Hippocampal formation (tissue), 2 donors: Measurements from ENCODE around the gene USH1C.
A peak's percentile ranks its signal among the peaks of the same experiment; 100 is the strongest.

Experiments used
- DNase-seq, 2 donors: peaks; one replicate each; lab custom pipeline; 2025; lab: John Stamatoyannopoulos, UW

The USH1C gene

DNA sequence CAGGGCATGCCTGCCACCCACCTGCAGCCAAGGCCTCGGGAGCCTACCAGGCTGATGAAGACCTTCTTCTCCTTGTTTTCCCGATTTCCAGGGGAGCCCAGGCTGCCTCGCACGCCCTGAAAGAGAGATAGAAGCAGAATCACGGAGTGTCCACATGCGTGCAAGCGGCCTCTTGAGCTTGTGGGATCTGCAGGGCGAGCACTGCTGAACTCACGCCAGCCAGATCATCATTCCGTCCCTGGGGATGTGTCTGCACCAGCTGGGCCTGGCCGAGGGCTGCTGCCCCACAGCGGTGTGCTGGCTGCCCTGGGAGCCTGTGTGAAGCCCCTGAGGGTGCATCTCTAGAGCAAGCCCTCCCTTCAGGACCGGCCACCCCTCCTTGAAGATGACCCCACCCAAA lies 17.9 kb downstream of the USH1C start:
- DNase-seq: no peak

DNA sequence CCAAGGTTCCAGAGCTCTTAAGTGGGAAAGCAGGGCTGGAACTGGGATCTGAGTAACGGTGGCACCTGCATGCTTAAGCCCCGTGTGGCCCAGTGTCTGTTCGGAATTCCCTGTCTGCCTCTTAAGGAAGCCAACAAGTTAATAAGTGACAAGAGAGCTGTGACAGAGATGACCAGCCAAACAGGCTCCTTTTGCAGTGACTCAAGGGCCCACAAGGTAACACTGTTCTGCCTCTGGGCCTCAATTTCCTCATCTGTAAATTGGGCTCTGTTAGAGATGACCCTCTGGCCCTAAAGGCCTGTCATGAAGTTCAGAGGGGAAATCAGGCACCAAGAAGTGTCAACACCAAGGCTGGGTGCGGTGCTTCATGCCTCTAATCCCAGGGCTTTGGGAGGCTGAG lies 18.6 kb downstream of the USH1C start:
- DNase-seq: no peak

DNA sequence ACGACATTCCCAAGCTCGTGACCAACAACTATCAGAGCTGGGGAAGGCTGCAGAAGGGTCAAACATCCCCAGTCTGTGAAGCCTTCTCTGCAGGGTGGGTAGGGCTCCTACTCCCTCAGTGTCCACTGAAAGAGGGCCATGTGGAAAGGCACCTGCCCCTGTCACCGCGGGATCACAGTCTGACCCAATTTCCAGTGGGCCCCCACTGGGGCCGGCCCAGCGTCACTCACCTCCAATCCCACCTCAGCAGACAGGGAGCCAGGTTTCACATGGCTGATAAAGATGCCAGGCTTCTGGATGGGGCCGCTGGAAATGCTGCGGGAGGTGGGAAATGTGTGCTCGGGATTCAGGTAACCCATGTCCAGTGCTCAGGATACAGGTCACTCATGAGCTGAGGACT lies 20.0 kb downstream of the USH1C start:
- no peak for DNase-seq

DNA sequence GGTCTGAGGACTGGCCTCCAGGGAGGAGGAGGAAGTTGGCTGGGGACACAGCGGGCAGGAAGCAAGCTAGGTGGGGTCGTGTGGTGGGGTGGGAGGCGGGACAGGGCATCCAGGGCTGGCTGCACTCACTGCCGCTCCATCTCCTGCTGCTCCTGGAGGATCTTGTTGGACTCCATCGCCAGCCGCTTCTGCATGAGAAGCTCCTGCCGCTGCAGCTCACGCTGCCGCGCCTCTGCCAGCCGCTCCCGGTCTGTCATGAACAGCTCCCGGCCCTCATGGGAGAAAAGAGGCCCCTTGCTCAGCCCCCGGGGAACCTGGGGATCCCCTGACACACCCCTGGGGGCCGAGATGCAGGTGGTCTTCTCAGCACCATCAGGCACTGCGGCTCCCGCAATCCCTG lies 21.6 kb downstream of the USH1C start:
- DNase-seq: no peak

DNA sequence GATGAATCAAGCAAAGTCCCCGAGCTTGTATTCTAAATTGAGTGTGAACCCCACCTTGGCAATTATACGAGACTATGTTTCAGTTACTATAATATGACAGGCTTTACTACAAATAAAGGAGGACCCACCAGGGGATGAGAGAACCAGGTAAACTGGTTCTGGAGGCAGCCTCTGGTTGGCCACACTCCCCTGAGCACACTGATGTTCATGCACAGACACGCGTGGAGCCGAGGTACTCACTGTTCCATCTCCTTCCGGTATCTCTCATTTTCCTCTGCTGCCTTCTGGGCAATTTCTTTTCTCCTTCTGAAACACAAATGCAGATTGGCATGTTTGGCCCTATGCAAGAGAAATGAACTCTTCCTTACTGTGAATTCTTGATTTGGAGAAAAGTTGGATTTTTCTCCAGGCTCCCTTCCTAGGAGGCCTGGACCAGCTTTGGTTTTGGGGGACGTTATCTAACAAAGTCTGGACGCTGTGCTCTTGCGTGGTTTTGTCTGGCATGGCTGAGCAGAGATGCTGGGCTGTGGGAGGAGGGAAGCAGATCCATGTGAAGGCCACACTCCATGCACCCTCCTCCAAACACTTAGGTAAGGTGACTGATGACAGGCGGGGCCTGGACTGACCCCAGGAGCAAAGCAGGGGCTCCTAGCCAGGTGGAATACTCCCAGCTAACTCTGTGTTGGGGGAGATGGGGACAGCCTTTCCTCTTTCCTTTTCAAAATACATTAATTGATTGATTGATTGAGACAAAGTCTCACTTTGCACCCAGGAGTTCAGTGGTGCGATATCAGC lies 22.9 kb downstream of the USH1C start:
- DNase-seq: no peak

DNA sequence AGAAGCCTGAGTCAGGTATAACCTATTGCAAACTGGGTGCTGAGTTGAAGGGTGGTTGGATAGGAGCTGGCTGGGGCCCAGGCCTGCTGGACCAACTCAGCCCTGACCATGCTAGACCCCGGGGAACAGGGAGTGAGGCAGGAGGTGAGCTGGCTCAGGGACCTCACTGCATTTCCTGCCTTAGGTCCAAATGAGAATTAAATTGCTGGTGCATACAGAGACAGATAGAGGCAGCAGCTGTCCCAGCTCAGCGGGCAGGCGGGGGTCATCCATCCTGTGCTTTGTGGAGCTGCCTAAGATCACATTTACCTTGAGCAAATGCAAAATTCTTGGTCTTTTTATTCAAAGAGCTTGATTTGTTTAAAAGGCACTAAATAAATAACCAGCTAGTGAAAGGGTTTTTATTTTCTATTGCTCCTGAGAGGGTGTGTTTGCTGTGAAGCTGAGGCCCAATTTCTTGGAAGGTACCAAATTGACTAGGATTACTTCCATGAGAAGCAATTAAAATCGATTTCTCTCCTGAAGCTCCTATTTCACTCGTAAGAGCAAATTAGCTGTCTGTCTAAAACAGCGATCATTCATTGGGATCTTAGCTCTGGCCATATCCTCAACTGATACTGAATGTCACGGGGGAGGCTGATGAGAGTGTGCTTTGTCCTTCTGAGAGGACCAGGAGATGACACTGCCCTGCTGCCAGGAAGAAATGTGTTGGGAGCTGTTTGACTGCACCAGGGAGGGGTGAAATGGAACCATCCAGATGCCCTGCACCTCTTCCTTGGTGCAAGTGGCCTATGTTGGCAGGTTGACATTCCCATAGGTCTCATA lies 24.9 kb downstream of the USH1C start:
- peak; percentile 25 to 50 for DNase-seq

DNA sequence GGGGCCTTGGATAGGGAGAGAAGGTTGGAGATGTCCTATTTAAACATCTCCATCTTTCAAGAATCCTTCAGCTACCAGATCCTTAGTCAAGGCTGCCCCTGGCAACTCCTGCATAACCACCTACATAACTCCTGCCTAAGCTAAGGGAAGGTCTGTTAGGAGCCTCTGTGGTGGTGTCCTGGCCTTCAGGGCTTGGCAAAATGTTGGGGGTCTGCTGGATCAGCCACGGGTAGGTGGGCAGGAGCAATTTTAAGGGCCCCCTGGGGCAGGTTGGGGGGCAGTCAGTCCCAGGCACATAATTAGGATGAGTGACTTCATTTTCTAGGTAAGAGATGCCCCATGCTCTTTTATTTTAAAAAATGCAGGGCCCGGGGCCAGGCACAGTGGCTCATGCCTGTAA lies 25.9 kb downstream of the USH1C start:
- no peak for DNase-seq

DNA sequence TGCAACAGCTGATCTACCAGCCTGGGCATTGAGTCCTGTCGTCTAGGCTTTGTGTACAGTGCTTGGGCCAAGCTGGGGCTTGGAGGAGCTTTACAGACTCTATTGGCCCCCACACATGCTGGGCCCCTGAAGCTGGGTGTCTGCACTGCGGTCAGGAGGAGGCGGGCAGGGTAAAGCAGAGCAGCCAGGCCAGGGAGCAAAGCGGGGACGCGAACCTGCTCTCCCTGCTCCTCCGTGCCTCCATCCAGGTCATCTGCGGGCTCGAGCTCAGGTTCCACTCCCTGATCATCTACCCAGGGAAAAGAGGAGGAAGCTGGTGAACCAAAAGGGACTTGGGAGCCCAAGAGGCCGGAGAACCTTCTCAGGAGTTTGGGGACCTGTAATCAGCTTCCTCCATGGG lies 27.0 kb downstream of the USH1C start:
- DNase-seq: no peak

DNA sequence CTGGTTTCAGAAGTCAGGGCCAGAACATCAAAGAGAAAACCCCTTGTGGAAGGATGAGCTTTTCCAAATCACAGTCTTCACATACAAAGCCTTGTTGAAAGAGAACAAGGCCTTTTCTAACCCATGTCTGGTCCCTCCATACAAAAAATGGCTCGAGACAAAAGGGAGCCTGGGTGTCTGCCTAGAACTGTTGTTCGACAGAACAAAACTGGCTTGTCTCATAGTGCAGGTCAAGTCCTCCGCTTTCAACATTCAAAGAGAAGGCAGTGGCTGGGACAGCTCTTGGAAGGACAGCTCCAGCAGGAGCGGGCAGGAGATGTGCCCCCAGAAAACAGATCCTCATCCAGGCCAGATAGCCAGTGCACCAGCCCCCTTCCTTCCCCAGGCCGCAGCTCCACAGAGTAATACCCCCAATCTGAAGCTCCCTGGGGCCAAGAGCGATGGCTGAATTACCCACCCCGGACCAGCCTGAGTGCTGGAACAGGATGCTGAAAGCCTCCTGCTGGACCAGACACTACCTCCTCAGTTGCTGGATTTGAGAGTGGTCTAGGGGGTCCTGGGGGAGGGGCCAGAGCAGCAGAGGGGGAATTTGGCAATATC lies 27.6 kb downstream of the USH1C start:
- peak; percentile 63 to 92 for DNase-seq

DNA sequence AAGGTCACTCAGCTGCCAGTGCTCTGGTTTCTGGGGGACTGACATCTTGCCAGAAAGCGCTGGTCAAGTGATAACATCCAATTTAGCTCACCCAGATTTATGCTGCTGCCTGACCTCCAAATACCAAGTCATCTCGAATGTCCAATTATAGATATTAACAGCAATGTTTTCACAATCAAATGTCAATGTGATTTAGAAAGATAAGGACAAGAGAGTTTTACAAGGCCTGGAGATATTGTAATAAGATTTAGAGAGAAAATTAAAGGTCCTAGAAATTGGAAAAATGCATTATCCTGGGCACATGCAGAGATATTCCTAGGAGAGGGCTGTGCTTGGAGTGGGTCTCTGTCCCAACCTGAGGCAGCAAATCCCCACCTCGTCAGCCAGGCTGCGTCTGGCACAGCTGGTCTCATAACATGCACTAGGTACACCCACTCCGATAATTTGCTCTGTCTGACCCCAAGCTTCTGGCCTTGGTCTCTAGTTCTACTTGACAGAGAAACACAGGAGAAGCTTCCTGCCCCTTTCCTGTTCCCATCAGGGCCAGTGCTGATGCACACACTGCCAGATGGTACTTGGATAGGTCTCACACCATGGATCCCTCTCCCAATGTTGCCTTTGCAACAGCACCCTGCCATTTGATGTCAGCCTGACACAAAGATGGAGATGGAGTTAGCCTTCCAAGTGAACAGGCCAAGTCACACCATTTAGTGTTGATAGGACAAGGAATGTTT lies 28.6 kb downstream of the USH1C start:
- no peak for DNase-seq

DNA sequence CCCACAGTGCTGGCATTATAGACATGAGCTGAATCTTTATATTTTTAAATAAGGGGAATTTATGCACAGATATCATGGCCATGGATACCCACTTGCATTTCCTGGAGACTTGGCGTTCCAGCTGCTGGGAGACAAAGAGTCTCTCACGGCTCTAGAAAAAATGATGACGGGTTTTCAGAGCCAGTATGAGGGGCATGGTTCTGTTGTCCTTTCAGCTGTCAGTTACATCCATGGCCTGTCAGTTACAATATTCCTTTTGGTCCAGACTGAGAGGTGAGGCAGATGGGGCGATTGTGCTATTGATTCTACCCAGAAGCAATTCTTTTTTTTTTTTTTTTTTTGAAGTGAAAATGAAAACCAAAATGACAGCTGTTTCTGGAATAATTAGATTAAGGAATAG lies 29.7 kb downstream of the USH1C start:
- no peak for DNase-seq

DNA sequence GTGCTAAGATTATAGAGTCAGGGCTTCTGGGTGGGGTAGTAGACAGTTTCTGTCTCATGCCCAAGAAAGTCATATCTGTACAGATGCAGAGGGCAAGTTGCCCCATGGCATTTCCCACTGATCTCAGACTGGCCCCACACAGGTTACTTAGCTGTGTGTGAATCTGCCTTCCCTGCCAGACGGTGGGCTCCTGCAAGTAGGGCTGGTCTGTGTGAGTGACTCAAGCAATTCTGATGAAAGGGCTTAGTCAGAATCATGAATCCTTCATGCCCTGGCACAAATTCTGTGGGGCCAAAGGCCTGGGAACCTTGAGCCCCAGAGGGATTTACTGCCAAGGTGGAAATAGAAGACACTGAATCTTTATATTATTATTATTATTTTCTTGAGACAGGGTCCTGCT lies 30.4 kb downstream of the USH1C start:
- DNase-seq: no peak

DNA sequence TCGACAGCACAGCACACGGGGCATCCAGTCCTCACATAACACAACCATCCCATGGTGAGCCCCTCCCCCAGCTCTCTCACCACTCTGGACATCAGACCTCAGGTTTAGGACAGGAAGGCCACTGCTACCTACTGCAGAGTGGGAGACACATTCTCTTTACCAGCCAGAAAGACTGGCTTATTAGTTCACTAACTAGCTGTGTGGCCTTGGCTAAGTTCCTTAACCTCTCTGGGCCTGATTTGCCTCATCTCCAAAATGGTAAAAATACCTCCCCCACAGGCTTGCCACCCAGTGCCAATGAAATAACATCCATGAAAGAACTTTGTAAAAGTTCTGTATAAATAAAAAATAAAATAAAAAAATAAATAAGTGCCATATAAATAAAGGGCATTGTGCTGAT lies 32.1 kb downstream of the USH1C start:
- no peak for DNase-seq

DNA sequence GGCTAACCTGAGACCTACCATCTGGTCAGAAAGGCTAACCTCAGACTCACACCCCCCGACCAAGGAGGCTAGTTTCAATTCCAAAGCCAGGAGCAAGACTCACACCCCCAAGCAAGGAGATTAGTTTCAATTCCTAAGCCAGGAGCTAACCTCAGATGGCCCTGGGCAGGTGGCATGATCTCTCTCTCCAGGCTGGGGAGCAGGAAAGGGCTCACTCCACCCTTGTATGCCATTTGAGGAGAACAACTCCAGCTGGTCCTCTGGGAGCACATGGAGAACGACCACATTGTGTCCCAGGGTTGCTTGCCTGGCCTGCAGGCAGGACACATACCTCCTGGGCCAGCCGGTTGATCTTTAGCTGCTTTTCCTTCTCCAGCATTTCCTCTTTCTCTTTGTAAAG lies 32.6 kb downstream of the USH1C start:
- DNase-seq: no peak

DNA sequence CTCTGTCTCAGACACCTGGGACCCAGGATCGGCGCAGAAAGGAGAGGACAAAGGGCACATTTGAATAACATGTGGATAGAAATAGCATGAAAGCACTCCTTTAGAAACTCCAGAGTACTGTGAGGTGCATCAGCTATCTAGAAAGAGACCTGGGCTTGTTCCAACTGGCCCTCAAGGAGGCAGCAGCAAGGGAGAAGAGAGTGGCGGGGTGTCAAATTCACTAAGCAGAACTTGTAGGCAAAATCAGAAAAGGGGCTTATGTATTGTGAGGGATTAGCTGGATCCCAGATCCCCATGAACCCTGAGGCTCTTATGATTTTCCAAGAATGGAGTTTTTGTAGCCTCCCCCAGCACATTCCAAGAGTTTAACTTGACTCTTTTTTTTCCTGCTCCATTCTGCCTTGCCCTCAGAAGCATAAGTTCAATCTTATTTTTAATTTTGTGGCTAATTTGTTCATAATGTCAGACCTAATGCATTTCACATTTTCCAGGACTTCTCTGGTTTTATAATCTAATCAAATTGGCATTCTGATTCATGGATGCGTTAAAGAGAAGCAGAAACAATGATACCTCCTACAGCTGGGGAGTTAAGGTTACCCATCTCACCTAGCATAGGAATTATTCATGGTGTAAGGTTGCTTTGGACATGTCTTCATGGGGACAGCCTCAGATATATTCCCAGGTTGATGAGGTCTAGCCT lies 33.6 kb downstream of the USH1C start:
- DNase-seq: no peak

DNA sequence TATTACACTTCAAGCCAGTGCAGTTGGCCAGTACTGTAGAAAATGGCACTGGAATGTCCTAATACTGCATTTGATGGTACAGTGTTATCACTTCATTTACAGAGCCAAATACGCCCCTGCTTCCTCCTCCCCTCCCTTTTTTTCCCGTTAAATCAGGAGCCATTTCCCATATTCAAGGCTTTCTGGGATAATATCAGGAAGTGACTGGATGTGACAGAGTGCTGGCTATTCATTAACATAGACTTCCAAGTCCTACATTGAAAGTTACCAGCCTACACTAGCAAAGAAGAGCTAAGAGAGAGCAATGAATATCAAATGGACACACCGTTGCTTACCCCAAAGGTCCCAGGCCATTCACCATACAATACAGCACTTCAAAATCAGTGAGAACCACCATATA lies 35.4 kb downstream of the USH1C start:
- no peak for DNase-seq

DNA sequence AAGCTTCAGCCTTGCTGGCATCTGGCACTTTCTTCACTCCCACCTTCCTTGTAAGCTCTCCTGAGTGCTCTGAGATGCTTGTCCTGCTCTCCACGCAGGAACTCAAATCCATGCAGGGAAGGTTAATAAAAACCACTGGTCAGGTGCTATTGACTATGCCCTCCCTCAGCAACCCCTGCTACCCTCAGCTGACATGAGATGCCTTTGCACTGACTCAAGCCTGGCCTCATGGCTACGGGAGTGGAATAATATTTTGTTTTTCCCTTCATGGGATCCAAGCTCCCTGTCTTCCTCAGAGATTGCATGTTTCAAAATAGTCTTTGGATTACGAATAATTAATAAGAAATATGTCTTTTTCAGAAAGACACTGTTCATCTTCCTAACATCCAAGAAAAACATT lies 35.9 kb downstream of the USH1C start:
- no peak for DNase-seq

DNA sequence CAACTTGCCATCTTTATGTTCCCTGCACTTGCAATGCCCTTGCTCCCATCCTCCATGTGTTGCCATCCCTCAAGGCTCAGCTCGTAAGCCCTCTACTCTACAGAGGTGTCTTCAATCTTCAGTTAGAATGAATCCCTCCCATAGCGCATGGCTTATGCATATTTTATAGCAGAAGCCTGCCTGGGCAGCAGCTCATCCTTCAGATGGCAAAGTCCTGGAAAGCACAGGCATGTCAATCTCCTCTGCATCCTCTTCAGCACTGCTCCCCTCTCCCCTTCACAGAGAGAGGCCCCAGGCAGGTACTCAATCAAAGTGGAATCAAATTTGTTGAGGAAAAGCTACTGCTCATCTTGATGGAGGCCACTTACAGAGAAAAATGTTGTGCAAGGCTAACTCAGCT lies 36.4 kb downstream of the USH1C start:
- DNase-seq: no peak

DNA sequence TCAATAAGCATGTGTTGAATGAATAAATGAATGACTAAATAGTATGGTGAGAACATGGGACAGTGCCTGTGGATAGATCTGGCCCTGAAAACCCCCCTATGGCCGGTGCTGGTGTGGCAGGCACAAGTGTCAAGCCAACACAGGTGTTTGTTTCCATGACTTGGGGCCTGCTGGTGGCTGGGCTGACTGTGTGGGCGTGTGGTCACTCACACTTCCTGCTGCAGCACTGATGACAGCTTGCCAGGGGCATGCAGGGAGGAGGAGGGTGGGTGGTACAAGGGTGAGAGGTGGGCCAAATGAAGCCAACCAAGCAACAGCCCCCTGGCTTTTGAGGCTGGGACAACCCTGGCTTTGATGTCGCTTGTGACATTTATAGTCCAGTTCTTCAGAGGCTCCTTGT lies 37.3 kb downstream of the USH1C start:
- no peak for DNase-seq

DNA sequence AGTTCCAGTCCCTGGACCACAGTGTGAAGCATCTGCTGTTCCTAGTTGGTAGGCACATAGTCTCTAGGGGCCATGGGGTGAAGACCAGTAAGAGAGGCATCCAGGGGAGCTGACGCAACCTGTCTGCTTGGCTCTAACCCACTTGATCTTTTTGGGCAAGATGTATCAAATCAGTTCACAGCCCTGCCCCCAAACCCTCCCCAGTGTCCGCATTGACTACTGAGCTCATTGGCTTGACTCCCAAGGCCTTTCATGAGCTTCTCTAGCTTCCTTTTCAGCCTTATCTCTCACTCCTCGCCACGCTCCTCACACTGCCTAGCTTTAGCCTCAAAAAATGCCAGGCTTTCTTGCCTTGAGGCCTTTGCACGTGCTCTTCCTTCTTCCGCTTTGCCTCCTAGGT lies 37.9 kb downstream of the USH1C start:
- no peak for DNase-seq

DNA sequence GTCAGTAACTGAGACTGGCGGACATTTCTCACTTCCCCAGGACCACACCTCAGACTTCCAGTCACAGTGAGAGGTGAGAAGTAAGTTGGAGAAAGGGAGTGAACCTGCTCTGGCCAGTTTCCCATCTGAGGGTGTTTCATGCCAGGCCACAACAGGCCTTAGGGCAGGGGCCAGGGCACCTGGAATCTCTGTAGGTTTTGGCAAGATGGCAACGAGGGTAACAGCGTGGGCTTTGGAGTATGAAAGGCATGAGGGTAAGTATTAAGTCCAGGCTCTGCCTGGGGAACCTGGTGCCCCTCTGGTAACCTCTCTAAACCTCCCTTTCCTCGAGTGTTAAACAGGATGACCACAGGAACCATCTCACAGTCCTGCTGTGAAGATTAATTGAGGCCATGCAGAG lies 39.1 kb downstream of the USH1C start:
- no peak for DNase-seq
